ENCODE results near the gene LSM7.

- TF ChIP-seq CTCF (IDR thresholded peaks at IDR 0.05) (no peak), POLR2A (IDR thresholded peaks at IDR 0.05) (no peak)
These were observed 25.8 kb downstream of the LSM7 start for GRCh38 chr19:2302319-2303210.
